T-helper 2 cell (primary cell): ENCODE data around the gene FIGN.

ENCODE experiments used
- DNase-seq, 5 experiments: peaks; one replicate each; pipeline versions ENCODE4 v3.0.0 to v3.0.0-alpha.2; 2012 to 2022

The FIGN gene

DNA sequence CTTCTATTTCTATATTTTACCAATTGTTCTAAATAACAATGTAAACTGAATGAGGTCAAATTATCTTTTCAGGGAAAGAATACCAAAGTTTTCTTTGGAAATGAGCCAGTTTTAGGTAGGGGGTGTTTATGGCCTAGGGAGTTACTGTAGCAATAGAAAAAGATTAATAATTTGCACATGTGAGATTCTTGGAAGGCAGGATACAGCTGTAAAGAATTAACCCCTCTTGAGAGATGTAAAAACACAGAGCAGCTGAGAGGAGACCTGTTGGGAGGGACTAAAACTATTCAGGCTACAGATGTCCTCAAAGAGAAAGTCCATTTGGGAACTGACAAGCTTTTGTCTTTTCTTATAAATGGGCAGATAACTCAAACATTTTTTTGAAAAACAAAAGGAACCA, 182.2 kb downstream of the FIGN start:
- DNase-seq: no peak

DNA sequence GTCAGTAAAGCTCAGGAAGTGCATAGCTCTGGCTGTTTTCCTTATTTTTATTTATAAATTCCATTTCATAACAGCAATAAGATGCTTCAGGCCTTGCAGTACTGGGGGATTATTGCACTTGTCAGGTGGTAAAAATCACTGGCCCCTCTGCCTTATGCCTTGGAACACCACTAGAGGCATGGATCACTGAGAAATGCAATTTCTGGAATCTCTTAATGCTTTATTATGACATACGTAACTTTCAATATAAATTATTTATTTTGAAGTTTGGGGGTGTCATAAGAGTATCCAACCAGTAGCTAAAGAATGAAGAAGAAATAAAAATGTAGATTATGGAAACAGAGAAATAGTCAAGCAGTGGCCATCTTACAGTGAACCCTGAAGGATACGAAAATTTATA, 183.1 kb downstream of the FIGN start:
- no peak for DNase-seq

DNA sequence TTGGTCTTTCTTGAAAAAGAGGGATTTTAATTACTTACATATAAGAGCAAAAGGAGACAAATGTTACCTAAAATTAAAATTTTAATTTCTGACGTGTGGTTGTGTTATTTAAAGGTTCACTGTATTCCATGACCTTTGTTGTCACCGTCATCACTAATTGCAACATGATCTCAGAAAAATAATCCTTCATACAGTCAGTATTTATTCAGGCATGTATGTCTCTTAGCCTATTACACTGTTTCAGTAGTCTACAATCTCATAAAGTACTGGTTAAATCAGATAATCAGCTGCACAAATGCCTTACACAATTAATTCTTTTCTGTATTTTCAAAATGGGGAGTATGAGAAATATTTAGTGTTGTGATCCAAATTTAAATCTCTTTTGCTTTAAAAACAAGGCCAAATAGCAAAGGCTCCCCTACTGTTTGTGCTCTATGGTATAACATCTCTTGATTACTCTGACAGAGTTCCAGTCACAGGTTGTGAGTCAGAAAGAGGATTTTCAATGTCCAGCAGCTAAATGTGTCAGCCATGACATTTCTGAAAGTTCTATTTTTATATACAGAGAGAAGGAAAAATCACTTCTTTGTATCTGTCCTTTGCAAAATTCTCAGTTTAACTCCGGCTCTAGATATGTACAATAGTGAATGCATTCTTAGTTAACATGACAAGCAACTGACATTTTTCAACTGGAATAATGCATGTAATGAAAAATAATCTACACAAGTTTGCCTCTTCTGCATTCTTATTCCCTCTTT, 184.0 kb downstream of the FIGN start:
- DNase-seq: no peak

DNA sequence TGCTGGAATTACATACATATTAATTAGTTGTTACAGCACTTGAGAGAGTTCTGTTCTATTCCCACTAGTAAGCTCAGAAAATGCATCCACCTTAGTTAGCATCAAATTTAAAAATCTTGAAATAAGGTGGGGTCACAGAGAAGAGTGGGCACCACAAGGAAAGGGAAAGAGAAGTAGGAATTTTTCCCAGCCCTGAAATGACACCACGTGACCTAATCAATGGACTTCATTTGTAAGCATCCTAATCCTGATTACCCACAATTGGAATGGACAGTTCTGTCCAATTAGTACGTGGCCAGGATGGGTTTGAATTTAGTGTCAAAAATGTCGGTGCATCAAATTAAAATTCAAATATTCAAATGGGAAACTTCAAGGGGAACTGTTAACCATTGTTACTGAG, 186.8 kb downstream of the FIGN start:
- DNase-seq: no peak
